Measurements from ENCODE around the gene B3GNT7.

GRCh38 chr2:231380991-231381847, 14.3 kb upstream of the B3GNT7 start:
- TF ChIP-seq EZH2phosphoT487 (IDR thresholded peaks at IDR 0.05; ENCODE audit: borderline replicate concordance) (no peak), CTCF (conservative IDR thresholded peaks at IDR 0.05; ENCODE audit: low read length) (no peak)

Measured in Loucy (cell line).